Activated CD8-positive, alpha-beta T cell treated with anti-CD3 and anti-CD28 coated beads, Interleukin-2, amount 10 ng/mL, durations not matched to agents 7 days and 5 days (primary cell): Measurements from ENCODE around the gene ARX. TPM values are rescaled to one million over a fixed set of nuclear protein-coding genes. Genes with fewer than 3 reads are reported as not detected.

Experiments used
- ATAC-seq: fragments of 150-1000 bp; cut with Tn5 transposase; one replicate; pipeline ENCODE4 v1.10.0; 2021; ENCODE audit warnings: moderate library complexity
- CTCF ChIA-PET: fragments of 350-600 bp; sonication (Branson Sonifier 250); formaldehyde crosslinking; loops from one replicate; lab custom pipeline; 2021; ENCODE audit warnings: antibody characterized with exemption; lab: Charles Lee
- POLR2A ChIA-PET: fragments of 350-600 bp; sonication (Branson Sonifier 250); formaldehyde crosslinking; loops from one replicate; lab custom pipeline; 2021; ENCODE audit warnings: antibody characterized with exemption; lab: Charles Lee
- DNase-seq: peaks from one replicate; pipeline ENCODE4 v3.0.0-alpha.2; 2020
- H3K27ac Mint-ChIP-seq: one replicate; pipeline ENCODE4 v1.8.0; 2021; ENCODE audit warnings: mild to moderate bottlenecking, mixed read lengths
- H3K27me3 Mint-ChIP-seq: one replicate; pipeline ENCODE4 v1.8.0; 2021; ENCODE audit warnings: low read depth, mixed read lengths
- H3K36me3 Mint-ChIP-seq: one replicate; pipeline ENCODE4 v1.8.0; 2021; ENCODE audit warnings: low read depth, mixed read lengths
- H3K4me1 Mint-ChIP-seq: one replicate; pipeline ENCODE4 v1.8.0; 2021; ENCODE audit warnings: low read depth, mixed read lengths
- H3K4me3 Mint-ChIP-seq: one replicate; pipeline ENCODE4 v1.8.0; 2021; ENCODE audit warnings: mild to moderate bottlenecking, mixed read lengths
- H3K9me3 Mint-ChIP-seq: one replicate; pipeline ENCODE4 v1.8.0; 2022; ENCODE audit warnings: mixed read lengths; ENCODE audit not compliant: insufficient read depth
- total RNA-seq, 2 experiments: library from RNA; stranded (reverse); gene quantifications; one replicate each; pipeline ENCODE4 v1.2.3, GENCODE V29; 2021

Gene ARX
- total RNA-seq, 2 experiments from 2014 or later, result not detected

DNA sequence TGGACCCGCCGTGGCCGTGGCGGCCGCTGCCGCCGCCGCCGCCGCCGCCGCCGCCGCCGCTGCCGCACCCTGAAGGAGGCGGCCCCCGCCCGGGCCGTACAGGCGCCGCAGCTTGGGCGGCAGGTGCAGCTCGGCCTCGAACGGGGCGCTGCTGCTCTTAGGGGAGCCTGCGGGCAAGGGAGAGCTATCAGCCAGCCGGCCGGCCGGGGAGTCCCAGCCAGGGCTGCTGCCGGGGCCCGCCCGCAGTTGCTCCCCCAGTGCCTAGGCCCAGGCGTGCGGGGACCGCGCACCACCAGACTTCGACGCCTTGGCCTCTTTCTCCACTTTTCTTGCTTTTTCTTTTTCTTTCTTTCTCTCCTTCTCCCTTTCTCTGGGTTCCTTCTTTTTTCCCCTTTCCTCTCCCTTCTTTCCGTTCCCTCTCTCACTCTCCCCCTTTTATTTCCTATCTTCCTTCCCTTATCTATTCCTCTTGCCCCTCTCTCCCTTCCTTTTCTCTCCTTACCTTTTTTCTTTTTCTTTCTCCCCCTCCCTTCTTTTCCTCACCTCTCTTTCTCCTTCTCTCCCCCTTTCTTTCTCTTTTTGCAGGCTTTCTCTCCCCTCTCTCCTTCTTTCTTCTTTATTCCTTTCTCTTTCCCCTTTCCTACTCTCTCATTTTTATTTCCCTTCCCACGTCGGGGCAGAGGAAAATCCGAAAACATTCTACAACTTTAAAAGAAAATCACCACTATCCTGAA lies 2.0 kb downstream of the ARX start:
- DNase-seq (no peak), ATAC-seq (peak; percentile 62)
- no peak overlapping the region for H3K27ac Mint-ChIP-seq

DNA sequence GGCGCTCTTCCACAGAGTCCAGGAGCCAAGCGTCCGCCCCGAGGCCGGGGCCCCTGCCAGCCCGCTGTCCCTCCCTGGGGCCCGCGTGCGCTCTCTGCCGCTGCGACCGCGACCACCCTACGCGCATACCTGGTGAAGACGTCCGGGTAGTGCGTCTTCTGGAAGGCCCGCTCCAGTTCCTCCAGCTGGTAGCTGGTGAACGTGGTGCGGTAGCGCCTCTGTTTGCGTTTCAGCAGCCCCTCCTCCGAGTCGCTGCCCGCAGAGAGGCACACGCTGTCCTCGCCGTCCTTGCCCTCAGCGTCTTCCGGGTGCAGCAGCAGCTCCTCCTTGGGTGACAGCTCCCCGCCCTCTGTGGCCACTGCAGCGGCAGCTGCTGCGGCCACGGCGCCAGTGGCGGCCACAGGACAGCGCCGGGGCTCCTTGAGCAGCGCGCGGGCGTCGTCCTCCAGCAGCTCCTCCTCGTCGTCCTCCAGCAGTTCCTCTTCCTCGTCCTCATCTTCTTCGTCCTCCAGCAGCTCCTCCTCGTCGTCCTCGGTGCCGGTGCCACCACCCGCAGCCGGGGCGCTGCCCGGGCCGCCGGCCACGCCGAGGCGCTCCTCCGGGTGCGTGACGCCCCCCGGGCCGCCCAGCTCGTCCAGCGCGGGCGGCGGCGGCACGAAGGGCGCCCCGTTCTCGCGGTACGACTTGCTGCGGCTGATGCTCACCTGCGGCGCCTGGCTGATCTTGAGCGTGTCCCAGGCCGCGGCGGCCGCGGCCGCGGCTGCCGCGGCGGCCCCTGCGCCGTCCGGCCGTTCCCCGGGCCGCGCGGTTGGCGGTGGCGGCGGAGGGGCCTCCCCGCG lies 2.8 kb downstream of the ARX start:
- POLR2A ChIA-PET, result no interaction called here
- DNase-seq (no peak), ATAC-seq (peak; percentile 47)
- Mint-ChIP-seq H3K9me3 (no peaks in the 10 kb centered on the region), H3K36me3 (no peaks in the 10 kb centered on the region), H3K27ac (no peak overlapping the region), H3K4me3 (peak overlapping the region; percentile 67), H3K4me1 (peaks cover 12% of the 10 kb centered on the region), H3K27me3 (peaks cover 69% of the 10 kb centered on the region)
- CTCF ChIA-PET, result interaction anchor here (1.1 to 1.3 kb wide), 2 partner anchors 131 to 174 kb away, joined by 4 to 5 read pairs; no protein-coding TSS in a partner anchor

More for the DNA sequence above, 2.0 kb downstream of the ARX start:
- H3K36me3 Mint-ChIP-seq, result no peaks in the 10 kb centered on the region
- H3K27me3 Mint-ChIP-seq, result peaks cover 67% of the 10 kb centered on the region
- ChIA-PET POLR2A (no interaction called here), CTCF (interaction anchor here (1.1 to 1.3 kb wide), 2 partner anchors 130 to 175 kb away, joined by 4 to 5 read pairs; no protein-coding TSS in a partner anchor)
- H3K4me1 Mint-ChIP-seq, result peaks cover 12% of the 10 kb centered on the region
- H3K9me3 Mint-ChIP-seq, result no peaks in the 10 kb centered on the region
- peak overlapping the region; percentile 40 for H3K4me3 Mint-ChIP-seq

DNA sequence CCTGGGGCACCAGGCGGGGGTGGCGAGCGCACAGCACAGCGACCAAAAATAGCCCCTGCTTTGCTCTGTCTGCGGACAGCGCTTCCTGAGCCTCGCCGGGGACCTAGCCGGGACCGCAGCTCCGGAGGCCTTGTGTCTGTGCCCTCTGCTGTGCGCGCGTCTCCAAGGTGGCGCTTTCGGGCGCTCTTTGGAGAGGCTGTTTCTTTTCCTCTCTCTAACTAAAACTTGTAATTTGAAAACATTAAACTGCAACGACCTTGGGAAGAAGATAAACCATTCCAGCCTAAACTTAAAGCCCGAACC lies 3.4 kb downstream of the ARX start:
- Mint-ChIP-seq H3K27ac (no peak overlapping the region), H3K27me3 (peaks cover 70% of the 10 kb centered on the region), H3K36me3 (no peaks in the 10 kb centered on the region), H3K4me3 (peak overlapping the region; percentile 48), H3K9me3 (no peaks in the 10 kb centered on the region), H3K4me1 (peaks cover 8% of the 10 kb centered on the region)
- ChIA-PET POLR2A (no interaction called here), CTCF (interaction anchor here (1.3 kb wide), 1 partner anchor 8 kb away, joined by 3 read pairs; no protein-coding TSS in a partner anchor)
- no peak for ATAC-seq
- DNase-seq, result no peak

DNA sequence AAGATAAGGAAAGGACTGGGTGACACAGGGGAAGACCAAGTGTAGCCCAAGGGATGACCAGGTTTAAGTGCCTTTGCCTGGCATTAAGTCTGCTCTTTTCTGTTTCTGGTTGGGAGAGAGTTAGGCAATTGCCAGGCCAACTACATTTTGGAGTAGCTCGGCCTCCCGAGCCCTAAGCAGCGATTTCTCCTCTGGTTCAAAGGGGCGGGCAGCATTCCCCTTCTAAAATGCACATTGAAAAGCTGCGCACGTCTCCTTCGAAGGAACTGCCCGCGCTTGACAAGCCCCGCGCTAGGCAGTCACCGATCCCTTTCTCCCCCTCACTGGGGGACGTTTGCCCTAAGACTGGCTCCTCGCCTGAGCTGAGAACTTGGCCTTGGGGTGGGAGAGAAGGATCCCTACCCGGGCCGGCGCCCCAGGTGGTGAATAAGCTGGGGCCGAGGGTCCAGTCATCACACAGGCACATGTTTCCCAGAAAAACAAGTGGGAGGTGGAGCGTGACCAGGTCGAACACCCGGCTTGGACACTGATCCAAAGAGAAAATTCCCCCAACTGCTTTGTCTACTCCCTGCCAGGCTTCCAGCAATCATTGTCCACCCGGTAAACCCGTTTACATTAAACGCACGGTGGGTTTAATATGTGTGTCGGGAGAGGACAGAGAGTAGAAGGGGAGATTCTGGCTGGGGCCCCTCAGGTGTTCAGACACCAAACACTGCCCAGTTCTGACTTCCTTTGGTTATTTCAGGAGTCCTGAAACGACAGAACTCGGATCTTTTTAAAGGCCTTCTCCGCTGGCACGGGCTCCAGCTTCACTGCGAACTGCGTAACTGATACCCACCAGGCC lies 4.0 kb downstream of the ARX start:
- POLR2A ChIA-PET, result no interaction called here
- H3K4me1 Mint-ChIP-seq, result peaks cover 11% of the 10 kb centered on the region
- H3K36me3 Mint-ChIP-seq, result no peaks in the 10 kb centered on the region
- no peak for ATAC-seq
- CTCF ChIA-PET, result interaction anchor here (1.3 kb wide), 1 partner anchor 8 kb away, joined by 3 read pairs; no protein-coding TSS in a partner anchor
- no peak overlapping the region for H3K27ac Mint-ChIP-seq
- peaks cover 67% of the 10 kb centered on the region for H3K27me3 Mint-ChIP-seq
- H3K4me3 Mint-ChIP-seq, result no peak overlapping the region
- no peak for DNase-seq
- H3K9me3 Mint-ChIP-seq, result no peaks in the 10 kb centered on the region

DNA sequence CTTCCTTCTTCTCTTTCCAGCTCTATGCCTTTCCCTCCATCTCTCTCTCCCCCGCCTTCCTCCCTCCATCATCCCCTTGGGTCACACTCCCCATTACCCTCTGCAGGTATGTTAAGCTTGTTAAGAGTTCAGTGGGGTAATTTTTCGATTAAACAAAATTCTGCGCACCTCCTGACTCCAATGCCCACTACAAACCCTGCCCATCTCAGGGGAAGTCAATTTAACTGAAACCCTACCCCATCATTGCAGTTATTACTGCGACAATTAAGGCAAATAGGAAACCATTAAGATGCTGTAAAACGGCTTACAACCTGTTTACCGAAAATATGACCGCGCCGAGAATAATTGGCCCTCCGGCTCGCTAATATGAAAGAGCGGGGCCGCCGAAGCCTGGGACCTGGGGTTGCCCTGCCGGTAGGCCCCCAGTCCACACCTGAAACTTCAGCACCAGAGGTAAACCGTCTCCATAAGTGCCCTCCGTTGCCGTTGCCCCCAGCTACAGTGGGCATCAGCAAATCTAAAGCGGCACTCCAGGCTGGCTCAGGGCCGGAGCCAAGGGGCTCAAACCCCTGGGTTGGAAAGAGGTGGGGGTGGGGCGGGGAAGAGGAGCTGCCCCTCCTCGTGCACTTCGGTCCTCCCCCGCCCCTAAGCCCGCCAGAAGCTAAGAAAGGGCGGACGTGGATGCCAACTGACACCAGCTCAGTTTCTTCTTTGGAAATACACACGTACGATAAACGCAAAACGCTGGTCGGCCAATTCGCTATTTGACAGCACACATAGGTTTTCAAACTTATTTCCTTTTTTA lies 4.8 kb downstream of the ARX start:
- Mint-ChIP-seq H3K9me3 (no peaks in the 10 kb centered on the region), H3K4me3 (no peak overlapping the region), H3K27ac (peak overlapping the region; percentile 20), H3K27me3 (peaks cover 67% of the 10 kb centered on the region), H3K36me3 (no peaks in the 10 kb centered on the region), H3K4me1 (peaks cover 14% of the 10 kb centered on the region)
- DNase-seq, result no peak
- ATAC-seq, result no peak
- ChIA-PET POLR2A (no interaction called here), CTCF (interaction anchor here (1.0 to 1.3 kb wide), 2 partner anchors 9 to 173 kb away, joined by 3 to 4 read pairs; no protein-coding TSS in a partner anchor)

DNA sequence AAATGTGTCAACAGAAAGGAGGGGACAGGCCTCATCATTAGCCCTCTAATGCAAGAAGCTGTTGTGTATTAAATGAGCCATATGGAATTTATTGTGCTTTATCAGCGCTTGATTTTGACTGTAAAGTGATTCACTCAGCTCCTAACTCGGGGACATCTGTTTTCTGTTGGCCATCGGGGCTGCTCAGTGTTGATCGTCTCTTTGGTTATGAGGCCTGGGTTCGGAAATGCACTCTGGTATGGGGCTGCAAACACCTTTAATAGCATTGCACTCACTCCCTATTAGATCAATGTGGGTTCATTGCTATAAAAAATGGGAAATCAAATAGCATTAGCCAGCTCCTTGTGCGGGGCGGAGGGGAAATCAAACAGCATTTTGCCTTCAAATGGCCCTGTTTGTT lies 6.4 kb downstream of the ARX start:
- peaks cover 61% of the 10 kb centered on the region for H3K27me3 Mint-ChIP-seq
- POLR2A ChIA-PET, result no interaction called here
- CTCF ChIA-PET, result no interaction called here
- no peak overlapping the region for H3K4me3 Mint-ChIP-seq
- DNase-seq (no peak), ATAC-seq (no peak)
- H3K36me3 Mint-ChIP-seq, result no peaks in the 10 kb centered on the region
- no peak overlapping the region for H3K27ac Mint-ChIP-seq
- H3K9me3 Mint-ChIP-seq, result no peaks in the 10 kb centered on the region
- peaks cover 17% of the 10 kb centered on the region for H3K4me1 Mint-ChIP-seq

DNA sequence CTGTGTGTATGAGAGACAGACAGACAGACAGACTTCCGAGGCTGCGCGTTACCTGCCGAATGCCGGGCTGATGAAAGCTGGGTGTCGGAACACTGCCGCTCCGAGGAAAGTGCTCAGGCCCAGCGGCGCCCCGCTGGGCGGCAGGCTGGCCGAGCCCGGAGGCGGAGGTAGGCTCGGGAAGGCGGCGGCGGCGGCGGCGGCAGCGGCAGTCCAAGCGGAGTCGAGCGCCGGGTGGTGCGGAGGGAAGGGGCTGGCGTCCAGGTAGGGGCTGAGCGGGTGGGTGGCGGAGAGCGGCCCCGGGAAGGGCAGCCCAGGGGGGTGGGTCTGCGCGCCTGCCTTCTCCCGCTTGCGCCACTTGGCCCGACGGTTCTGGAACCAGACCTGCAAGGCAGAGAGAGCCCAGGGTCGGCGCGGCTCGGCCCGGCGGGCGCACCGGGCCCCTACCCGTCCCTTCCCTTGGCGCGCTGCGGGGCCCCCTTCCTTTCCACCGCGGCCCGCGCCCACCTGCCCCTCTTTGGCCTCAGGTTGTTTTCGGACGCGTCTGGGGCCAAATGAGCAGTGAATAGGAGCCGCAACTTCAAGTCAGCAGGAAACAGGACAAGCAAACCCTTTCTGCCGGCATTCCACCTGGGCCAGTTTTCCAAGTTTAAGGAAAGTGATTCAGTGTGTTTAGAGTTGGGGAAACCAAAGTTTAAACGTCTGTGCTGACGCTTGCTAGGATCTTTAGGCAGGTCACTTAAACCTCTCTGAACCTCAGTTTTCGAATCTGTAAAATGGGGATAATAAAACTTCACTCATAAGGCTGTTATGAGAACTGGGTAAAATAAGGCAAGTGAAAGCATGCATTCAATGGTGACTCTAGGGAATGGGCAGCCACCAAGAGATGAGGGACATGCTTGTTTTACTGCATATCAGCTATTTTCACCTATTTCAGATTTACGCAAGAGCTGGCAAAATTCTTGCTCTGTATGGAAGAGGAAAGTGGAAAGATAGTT lies 8.4 kb downstream of the ARX start:
- ChIA-PET CTCF (no interaction called here), POLR2A (no interaction called here)
- Mint-ChIP-seq H3K4me3 (no peak overlapping the region), H3K4me1 (peaks cover 18% of the 10 kb centered on the region), H3K27me3 (peaks cover 62% of the 10 kb centered on the region), H3K27ac (no peak overlapping the region), H3K9me3 (no peaks in the 10 kb centered on the region), H3K36me3 (no peaks in the 10 kb centered on the region)
- ATAC-seq (no peak), DNase-seq (no peak)

DNA sequence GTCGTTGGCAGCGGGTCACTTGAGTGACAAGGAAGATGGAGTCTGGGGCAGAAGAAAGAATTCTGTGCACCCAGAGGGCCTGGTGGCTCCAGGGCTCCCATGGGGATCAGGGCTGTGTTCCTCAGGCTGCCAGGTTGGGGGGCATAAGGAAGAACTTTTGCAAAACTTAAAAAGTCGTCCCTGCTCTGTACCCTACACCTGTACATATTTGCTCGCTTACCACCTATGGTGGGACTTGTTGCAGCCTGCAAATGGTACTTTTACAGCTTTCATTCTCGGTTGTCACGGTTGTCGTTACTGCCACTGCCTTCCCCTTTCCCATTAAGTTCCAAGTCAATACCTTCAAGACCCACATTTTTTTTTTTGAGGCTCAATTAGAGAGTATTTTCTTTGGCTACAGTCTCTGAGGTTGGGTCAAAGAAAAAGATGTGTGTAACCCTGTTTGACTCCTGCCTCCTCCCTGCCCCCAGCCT lies 9.1 kb downstream of the ARX start:
- CTCF ChIA-PET, result no interaction called here
- POLR2A ChIA-PET, result interaction anchor here (0.7 kb wide), 1 partner anchor 102 kb away, joined by 3 read pairs; no protein-coding TSS in a partner anchor

DNA sequence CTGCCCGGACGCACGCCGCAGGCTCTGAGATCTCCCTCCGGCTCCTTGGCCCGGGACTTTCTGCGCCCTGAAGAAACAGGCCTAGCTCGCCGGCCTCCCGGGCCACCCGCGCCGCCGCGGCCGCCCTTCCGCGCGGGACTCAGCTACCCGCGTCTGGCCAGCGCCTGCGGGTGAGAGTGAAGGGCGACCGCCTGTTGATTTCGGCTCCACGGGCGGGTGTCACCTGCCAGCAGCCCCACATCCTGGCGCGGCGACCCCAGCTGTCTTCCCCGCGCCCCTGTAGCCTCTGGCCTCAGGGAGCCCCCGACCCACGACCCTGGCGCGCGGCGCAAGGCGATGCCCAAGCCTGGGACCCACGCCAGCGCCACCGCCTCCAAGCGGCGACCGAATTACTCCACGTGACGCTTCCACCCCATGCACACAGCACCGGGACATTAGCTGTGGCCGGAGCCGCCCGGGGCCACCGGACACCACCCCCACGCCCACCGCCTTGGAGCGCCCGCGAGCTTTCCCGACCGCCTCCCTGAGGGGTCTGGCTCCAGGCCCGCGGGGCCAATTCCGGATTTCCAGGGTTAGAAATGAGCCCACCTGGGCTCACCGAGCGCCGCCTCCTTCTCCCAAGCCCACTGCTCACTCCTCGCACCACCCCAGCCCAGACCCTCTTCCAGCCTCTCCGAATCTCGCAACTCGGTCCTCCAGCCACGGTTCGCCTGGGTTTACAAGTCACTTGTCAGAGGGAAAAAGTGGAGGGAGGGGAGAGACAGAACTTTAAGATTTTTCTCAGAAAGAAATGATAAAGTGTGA lies 10.2 kb downstream of the ARX start:
- Mint-ChIP-seq H3K27me3 (peaks cover 55% of the 10 kb centered on the region), H3K36me3 (no peaks in the 10 kb centered on the region), H3K9me3 (no peaks in the 10 kb centered on the region), H3K4me1 (peaks cover 18% of the 10 kb centered on the region), H3K4me3 (no peak overlapping the region), H3K27ac (no peak overlapping the region)
- POLR2A ChIA-PET, result no interaction called here
- DNase-seq (no peak), ATAC-seq (no peak)
- CTCF ChIA-PET, result no interaction called here

More for the DNA sequence above, 9.1 kb downstream of the ARX start:
- ATAC-seq, result no peak
- Mint-ChIP-seq H3K4me3 (no peak overlapping the region), H3K27me3 (peaks cover 59% of the 10 kb centered on the region), H3K4me1 (peaks cover 18% of the 10 kb centered on the region), H3K36me3 (no peaks in the 10 kb centered on the region), H3K27ac (no peak overlapping the region), H3K9me3 (no peaks in the 10 kb centered on the region)
- DNase-seq, result no peak
